T1000 (cell line): Measurements from ENCODE around the gene LETMD1.
"Not testable (repeated sequence)": the region's sequence is repeated elsewhere in the genome, so short reads cannot be mapped to it uniquely, and the experiment has no call there.

ENCODE experiments used
- DNase-seq: peaks from one replicate; lab custom pipeline; 2025; ENCODE audit warnings: mixed read lengths; lab: John Stamatoyannopoulos, UW

LETMD1 gene

GRCh38 chr12:51047655-51048540, at the start of gene LETMD1:
Gene LETMD1 (plus strand): TSS chr12:51048327. CDS start chr12:51048357, 30 bp downstream.
- peak; percentile 94 for DNase-seq

GRCh38 chr12:50999093-50999492, 49.0 kb upstream of the LETMD1 start:
- DNase-seq = no peak

GRCh38 chr12:51000245-51000644, 47.9 kb upstream of the LETMD1 start:
- DNase-seq = no peak

- DNase-seq = no peak
Observed at GRCh38 chr12:51001799-51002198, 46.3 kb upstream of the LETMD1 start.

GRCh38 chr12:51004504-51004903, 43.6 kb upstream of the LETMD1 start:
- DNase-seq = no peak

GRCh38 chr12:51005030-51005429, 43.1 kb upstream of the LETMD1 start:
- DNase-seq = no peak

GRCh38 chr12:51005671-51006070, 42.5 kb upstream of the LETMD1 start:
- DNase-seq = no peak

- DNase-seq = no peak
Observed at GRCh38 chr12:51008329-51009055, 39.6 kb upstream of the LETMD1 start.

GRCh38 chr12:51009056-51009440, 39.1 kb upstream of the LETMD1 start:
- no peak for DNase-seq

- no peak for DNase-seq
Observed at GRCh38 chr12:51011955-51012354, 36.2 kb upstream of the LETMD1 start.

- no peak for DNase-seq
Observed at GRCh38 chr12:51012570-51013236, 35.4 kb upstream of the LETMD1 start.

- DNase-seq = no peak
Observed at GRCh38 chr12:51013441-51013840, 34.7 kb upstream of the LETMD1 start.

- not testable (repeated sequence) for DNase-seq
Observed at GRCh38 chr12:51014467-51014866, 33.7 kb upstream of the LETMD1 start.

- DNase-seq = no peak
Observed at GRCh38 chr12:51017452-51017851, 30.7 kb upstream of the LETMD1 start.

- DNase-seq = no peak
Observed at GRCh38 chr12:51018956-51019355, 29.2 kb upstream of the LETMD1 start.

- no peak for DNase-seq
Observed at GRCh38 chr12:51019927-51020326, 28.2 kb upstream of the LETMD1 start.

GRCh38 chr12:51020448-51021182, 27.5 kb upstream of the LETMD1 start:
- DNase-seq = no peak

GRCh38 chr12:51021694-51022093, 26.4 kb upstream of the LETMD1 start:
- no peak for DNase-seq

GRCh38 chr12:51023625-51024382, 24.3 kb upstream of the LETMD1 start:
- DNase-seq = no peak

GRCh38 chr12:51025338-51025835, 22.7 kb upstream of the LETMD1 start:
- DNase-seq = no peak
